ENCODE data around the gene CALD1.

Gene CALD1

DNA sequence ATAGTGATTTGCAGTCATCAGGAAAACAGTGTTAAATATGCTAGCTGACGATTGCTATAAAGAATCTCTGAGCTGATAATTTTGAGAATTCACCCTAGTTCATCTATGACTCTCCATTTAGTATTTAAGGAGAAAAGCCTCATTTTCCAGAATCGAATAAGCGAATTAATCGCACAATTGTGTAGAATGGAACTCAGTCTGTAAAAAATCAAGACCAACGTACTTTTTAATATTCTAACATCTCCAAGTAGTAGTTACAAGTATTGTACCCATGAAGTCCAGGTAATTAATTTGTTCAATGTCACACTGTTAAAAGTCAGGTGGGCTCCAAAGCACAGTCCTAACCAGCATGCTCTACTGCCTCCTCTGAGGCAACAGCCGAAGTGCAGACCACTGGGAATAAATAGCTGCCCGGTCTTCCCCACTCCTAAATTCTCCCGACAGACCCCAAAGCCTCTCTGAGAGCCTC, 206.5 kb downstream of the CALD1 start:
- H3K4me1 ChIP-seq (ENCODE audit: control extremely low read depth in 1 of 4, control insufficient read depth in 4 of 4, insufficient read depth in 4 of 4, low read length in 3 of 4) = peaks cover 0 to 12% (median 2%) of the 10 kb centered on the region in 4 experiments
- ChIA-PET POLR2A (interaction anchor here (2.1 kb wide), 1 partner anchor 175 kb away, joined by 8 read pairs; no protein-coding TSS in a partner anchor), CTCF (interaction anchor here (0.6 to 4.2 kb wide), 13 partner anchors 10 to 296 kb away, joined by 3 to 55 read pairs (median 4); partner anchors contain the start of genes CYREN and TMEM140)
- peak overlapping the region; percentile 87 to 95 for H3K27ac ChIP-seq (ENCODE audit: insufficient read depth in 1 of 2, low read depth in 1 of 2, low read length in 2 of 2, poor library complexity in 1 of 2, severe bottlenecking in 2 of 2)
- peaks cover 0 to 6% (median 3%) of the 10 kb centered on the region in 4 experiments for H3K36me3 ChIP-seq (ENCODE audit: control insufficient read depth in 4 of 4, insufficient read depth in 4 of 4, low read length in 3 of 4)
- no peaks in the 10 kb centered on the region for H3K9me3 ChIP-seq (ENCODE audit: control extremely low read depth in 1 of 5, control insufficient read depth in 4 of 5, insufficient read depth in 2 of 5, low read depth in 1 of 5, low read length in 4 of 5)
- peak overlapping the region; percentile 85 to 99 (median 95) for H3K4me3 ChIP-seq (ENCODE audit: control insufficient read depth in 1 of 7, extremely low read depth in 1 of 7, insufficient read depth in 4 of 7, low read depth in 2 of 7, low read length in 6 of 7)
- WGBS (ENCODE audit: insufficient coverage) = 0% methylated on average over 2 of the region's 8 CpGs
- no peak for DNase-seq
- no peaks in the 10 kb centered on the region for H3K27me3 ChIP-seq (replicated peaks in 2 of 5; ENCODE audit: control insufficient read depth in 4 of 5, insufficient read depth in 5 of 5, low read length in 4 of 5)

DNA sequence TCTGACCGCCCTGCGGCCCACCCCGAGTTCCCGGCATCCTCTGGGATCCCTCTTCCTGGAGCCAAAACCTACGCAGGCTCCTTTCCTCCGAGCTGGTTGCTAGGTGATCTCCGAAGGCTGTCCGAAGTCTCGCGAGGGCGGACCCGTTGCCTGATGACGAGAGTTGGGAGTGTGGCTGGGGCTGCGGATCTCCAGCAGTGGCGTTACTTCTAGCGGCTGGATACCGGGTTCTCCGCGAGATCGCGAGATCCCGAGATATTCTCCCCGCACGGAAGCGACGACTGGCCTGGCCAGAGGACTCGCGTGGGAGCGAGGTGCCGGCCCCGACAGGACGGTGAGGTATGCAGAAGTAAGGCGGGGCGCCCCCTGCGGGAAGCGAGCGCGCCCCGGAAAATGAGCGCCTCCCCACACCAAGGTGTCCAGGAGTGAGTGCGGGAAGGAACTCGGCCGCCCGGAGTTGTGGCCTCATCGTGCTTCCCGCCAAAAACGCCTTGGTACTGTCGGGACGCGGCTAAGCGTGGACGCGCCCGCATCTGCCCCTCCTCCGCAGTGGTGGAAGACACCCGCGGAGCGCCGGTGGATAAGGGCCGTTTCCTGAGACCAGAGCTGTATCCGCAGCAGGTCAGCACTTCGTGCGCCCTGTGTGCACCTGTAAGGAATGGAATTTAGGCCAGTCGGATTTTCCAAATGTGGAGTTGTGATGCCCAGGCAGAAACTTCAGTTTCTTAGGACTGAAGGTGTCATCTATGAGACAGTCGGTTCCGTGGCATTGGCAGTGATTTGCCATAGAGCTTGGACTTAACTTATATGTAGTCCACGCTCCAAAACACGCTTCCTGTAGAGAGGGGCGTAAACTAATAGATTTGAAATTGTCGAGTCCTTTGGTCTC, 207.2 kb downstream of the CALD1 start, which contains the start of gene AGBL3:
TSS of gene AGBL3 (plus strand) at position 146 of the 889 bp plus-strand sequence. CDS start 1,426 bp downstream, outside the sequence.
- peaks cover 0 to 12% (median 2%) of the 10 kb centered on the region in 4 experiments for H3K4me1 ChIP-seq (ENCODE audit: control extremely low read depth in 1 of 4, control insufficient read depth in 4 of 4, insufficient read depth in 4 of 4, low read length in 3 of 4)
- 0% methylated on average over 59 of the region's 70 CpGs for WGBS (ENCODE audit: insufficient coverage)
- H3K27me3 ChIP-seq (replicated peaks in 2 of 5; ENCODE audit: control insufficient read depth in 4 of 5, insufficient read depth in 5 of 5, low read length in 4 of 5) = no peaks in the 10 kb centered on the region
- no peaks in the 10 kb centered on the region for H3K9me3 ChIP-seq (ENCODE audit: control extremely low read depth in 1 of 5, control insufficient read depth in 4 of 5, insufficient read depth in 2 of 5, low read depth in 1 of 5, low read length in 4 of 5)
- peaks cover 0 to 8% (median 4%) of the 10 kb centered on the region in 4 experiments for H3K36me3 ChIP-seq (ENCODE audit: control insufficient read depth in 4 of 4, insufficient read depth in 4 of 4, low read length in 3 of 4)
- peak within 1 kb of the TSS; percentile 85 to 99 (median 95) for H3K4me3 ChIP-seq (ENCODE audit: control insufficient read depth in 1 of 7, extremely low read depth in 1 of 7, insufficient read depth in 4 of 7, low read depth in 2 of 7, low read length in 6 of 7)
- peak within 1 kb of the TSS; percentile 87 to 95 for H3K27ac ChIP-seq (ENCODE audit: insufficient read depth in 1 of 2, low read depth in 1 of 2, low read length in 2 of 2, poor library complexity in 1 of 2, severe bottlenecking in 2 of 2)
- CTCF ChIA-PET = interaction anchor here (0.8 to 4.2 kb wide), 17 partner anchors 9 to 339 kb away, joined by 3 to 55 read pairs (median 4); partner anchors contain the start of genes CYREN and TMEM140
- DNase-seq = peak; percentile 92 to 94 (median 94)
- POLR2A ChIA-PET = interaction anchor here (0.6 to 2.1 kb wide), 4 partner anchors 161 to 198 kb away, joined by 3 to 8 read pairs (median 4); partner anchors contain the start of gene TMEM140

DNA sequence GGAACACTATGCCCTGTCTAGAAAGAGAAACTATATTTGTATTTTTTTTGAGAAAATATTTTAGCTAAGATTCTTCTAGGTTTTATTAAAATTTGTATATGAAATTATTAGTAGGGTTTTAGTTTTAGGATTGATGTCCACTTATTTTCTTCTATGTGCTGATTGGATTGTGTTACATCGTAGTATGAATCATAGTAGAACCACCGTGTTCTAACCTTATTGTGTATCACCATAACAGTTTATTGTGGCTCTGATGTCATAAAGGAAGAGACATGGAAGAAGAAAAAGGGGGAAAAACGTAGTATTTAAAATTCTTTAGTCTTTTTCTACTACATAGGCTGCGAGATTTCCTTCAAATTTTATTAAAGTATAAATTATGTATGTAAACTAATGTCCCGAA, 208.7 kb downstream of the CALD1 start:
- no peaks in the 10 kb centered on the region for H3K9me3 ChIP-seq (ENCODE audit: control extremely low read depth in 1 of 5, control insufficient read depth in 4 of 5, insufficient read depth in 2 of 5, low read depth in 1 of 5, low read length in 4 of 5)
- no peak overlapping the region for H3K27ac ChIP-seq (ENCODE audit: insufficient read depth in 1 of 2, low read depth in 1 of 2, low read length in 2 of 2, poor library complexity in 1 of 2, severe bottlenecking in 2 of 2)
- peaks cover 3 to 9% (median 7%) of the 10 kb centered on the region in 4 experiments for H3K36me3 ChIP-seq (ENCODE audit: control insufficient read depth in 4 of 4, insufficient read depth in 4 of 4, low read length in 3 of 4)
- ChIA-PET CTCF (interaction anchor here (1.0 to 4.2 kb wide), 5 partner anchors 13 to 193 kb away, joined by 3 to 55 read pairs (median 10); partner anchors contain the start of genes CYREN and TMEM140), POLR2A (interaction anchor here (0.6 to 2.1 kb wide), 2 partner anchors 172 to 341 kb away, joined by 3 to 8 read pairs; partner anchors contain the start of gene BPGM)
- H3K4me1 ChIP-seq (ENCODE audit: control extremely low read depth in 1 of 4, control insufficient read depth in 4 of 4, insufficient read depth in 4 of 4, low read length in 3 of 4) = peaks cover 0 to 12% (median 2%) of the 10 kb centered on the region in 4 experiments
- H3K4me3 ChIP-seq (ENCODE audit: control insufficient read depth in 1 of 7, extremely low read depth in 1 of 7, insufficient read depth in 4 of 7, low read depth in 2 of 7, low read length in 6 of 7) = no peak overlapping the region
- H3K27me3 ChIP-seq (replicated peaks in 2 of 5; ENCODE audit: control insufficient read depth in 4 of 5, insufficient read depth in 5 of 5, low read length in 4 of 5) = no peaks in the 10 kb centered on the region
- DNase-seq = peak in 1 of 3 donors; percentile 7
- WGBS (ENCODE audit: insufficient coverage) = no CpG with 5 or more reads among the region's 5 CpGs

DNA sequence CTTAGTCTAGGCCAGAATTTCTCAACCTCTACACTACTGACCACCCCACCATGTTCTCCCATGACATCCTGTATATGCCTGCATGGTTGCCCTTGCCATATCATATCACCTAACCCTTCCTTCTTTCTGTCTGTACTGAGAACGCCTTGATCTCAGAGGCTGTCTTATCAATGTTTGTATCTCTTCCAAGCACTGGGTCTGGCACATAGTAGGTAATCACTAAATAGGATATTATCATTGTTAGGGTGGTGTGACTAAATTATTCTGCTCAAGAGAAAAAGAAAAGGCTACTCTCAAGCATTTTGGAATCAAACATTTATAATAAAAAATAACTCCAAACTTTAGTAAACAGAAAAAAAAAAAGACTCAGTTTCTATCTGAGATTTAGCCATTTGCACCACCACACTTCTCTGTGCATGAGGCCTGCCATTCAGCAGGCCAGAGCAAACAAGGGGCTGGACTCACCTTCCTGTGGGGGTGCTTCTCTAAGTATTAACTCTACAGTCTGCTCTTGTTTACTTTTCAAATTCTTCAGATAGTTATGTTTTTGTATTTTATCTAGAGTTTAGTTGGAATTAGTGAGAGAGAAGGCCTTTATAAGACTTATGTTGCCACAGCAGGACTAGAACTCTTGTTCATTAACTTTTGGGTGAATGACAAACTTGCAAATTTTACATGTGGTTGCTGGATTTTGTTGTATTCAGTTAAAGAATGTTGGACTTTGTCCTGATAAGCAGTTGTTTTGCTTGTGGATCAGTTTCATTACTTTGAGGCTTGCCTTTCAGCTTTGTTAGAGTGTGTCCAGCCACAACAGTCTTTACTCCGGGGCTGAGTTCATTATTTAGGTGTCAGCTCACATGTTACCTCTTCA, 212.3 kb downstream of the CALD1 start:
- POLR2A ChIA-PET = no interaction called here
- WGBS (ENCODE audit: insufficient coverage) = no CpG with 5 or more reads among the region's 2 CpGs
- CTCF ChIA-PET = interaction anchor here (0.7 kb wide), 1 partner anchor 180 kb away, joined by 4 read pairs; no protein-coding TSS in a partner anchor

DNA sequence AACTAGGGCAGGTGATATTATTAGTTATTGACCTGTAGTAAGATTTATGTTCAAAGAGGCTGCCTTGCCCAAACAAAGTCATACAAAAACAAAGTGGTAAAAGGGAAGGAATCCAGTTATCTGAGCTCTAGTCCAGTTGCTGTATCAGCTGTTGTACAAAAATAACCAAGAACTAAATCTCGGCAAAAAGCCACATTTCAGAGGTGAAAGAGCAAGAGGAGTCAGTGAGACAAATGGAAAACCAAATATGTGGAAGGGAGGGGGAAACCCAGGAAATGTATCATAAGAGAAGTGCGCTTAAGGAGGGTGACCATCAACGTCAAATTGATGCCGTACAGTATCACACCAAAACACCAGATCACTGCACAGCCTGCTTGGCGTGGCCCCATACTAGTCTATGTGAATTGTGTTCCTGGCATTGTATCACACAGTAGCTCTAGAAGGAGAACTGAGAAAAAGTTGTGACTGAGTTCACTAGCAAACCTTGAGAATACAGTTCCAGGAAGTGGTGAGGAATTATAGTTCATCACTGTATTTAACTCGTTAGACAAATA, 213.3 kb downstream of the CALD1 start:
- DNase-seq = no peak
- no peak overlapping the region for H3K4me3 ChIP-seq (ENCODE audit: control insufficient read depth in 1 of 7, extremely low read depth in 1 of 7, insufficient read depth in 4 of 7, low read depth in 2 of 7, low read length in 6 of 7)
- ChIA-PET CTCF (no interaction called here), POLR2A (no interaction called here)
- peaks cover 19 to 32% (median 25%) of the 10 kb centered on the region in 4 experiments for H3K36me3 ChIP-seq (ENCODE audit: control insufficient read depth in 4 of 4, insufficient read depth in 4 of 4, low read length in 3 of 4)
- peaks cover 0 to 1% (median 0%) of the 10 kb centered on the region in 4 experiments for H3K4me1 ChIP-seq (ENCODE audit: control extremely low read depth in 1 of 4, control insufficient read depth in 4 of 4, insufficient read depth in 4 of 4, low read length in 3 of 4)
- WGBS (ENCODE audit: insufficient coverage) = 100% methylated on average over 4 of the region's 6 CpGs
- no peaks in the 10 kb centered on the region for H3K9me3 ChIP-seq (ENCODE audit: control extremely low read depth in 1 of 5, control insufficient read depth in 4 of 5, insufficient read depth in 2 of 5, low read depth in 1 of 5, low read length in 4 of 5)
- no peaks in the 10 kb centered on the region for H3K27me3 ChIP-seq (replicated peaks in 2 of 5; ENCODE audit: control insufficient read depth in 4 of 5, insufficient read depth in 5 of 5, low read length in 4 of 5)
- H3K27ac ChIP-seq (ENCODE audit: insufficient read depth in 1 of 2, low read depth in 1 of 2, low read length in 2 of 2, poor library complexity in 1 of 2, severe bottlenecking in 2 of 2) = no peak overlapping the region

More for the DNA sequence above, 212.3 kb downstream of the CALD1 start:
- no peak overlapping the region for H3K4me3 ChIP-seq (ENCODE audit: control insufficient read depth in 1 of 7, extremely low read depth in 1 of 7, insufficient read depth in 4 of 7, low read depth in 2 of 7, low read length in 6 of 7)
- peaks cover 0 to 7% (median 2%) of the 10 kb centered on the region in 4 experiments for H3K4me1 ChIP-seq (ENCODE audit: control extremely low read depth in 1 of 4, control insufficient read depth in 4 of 4, insufficient read depth in 4 of 4, low read length in 3 of 4)
- no peaks in the 10 kb centered on the region for H3K27me3 ChIP-seq (replicated peaks in 2 of 5; ENCODE audit: control insufficient read depth in 4 of 5, insufficient read depth in 5 of 5, low read length in 4 of 5)
- no peak for DNase-seq
- H3K27ac ChIP-seq (ENCODE audit: insufficient read depth in 1 of 2, low read depth in 1 of 2, low read length in 2 of 2, poor library complexity in 1 of 2, severe bottlenecking in 2 of 2) = no peak overlapping the region
- H3K36me3 ChIP-seq (ENCODE audit: control insufficient read depth in 4 of 4, insufficient read depth in 4 of 4, low read length in 3 of 4) = peaks cover 19 to 29% (median 23%) of the 10 kb centered on the region in 4 experiments
- no peaks in the 10 kb centered on the region for H3K9me3 ChIP-seq (ENCODE audit: control extremely low read depth in 1 of 5, control insufficient read depth in 4 of 5, insufficient read depth in 2 of 5, low read depth in 1 of 5, low read length in 4 of 5)

DNA sequence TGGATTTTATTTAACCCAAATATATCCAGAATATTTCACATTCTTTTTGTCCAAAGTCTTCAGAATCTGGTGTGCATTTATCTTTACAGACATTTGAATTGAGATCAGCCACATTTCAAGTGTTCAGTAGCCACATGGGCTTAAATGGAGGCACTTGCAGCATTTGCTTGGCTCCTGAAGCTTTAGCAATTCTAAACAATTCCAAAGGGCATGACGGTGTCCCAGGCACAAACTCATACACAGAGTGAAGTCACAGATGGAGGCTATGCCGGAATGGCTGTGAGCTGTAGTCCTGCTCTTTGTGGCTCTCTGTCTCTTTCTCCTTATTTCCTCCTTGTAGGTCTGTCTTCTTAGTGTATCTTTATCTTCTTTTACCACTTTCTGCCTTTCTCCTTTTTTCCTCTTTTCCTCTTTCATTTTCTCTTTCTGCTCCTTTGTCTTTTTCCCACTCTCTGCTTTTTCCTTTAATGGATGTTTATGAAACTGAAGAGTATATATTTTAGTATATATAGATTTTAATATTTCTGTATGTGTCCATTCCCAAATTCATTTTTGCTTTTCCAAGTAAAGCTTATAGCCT, 214.5 kb downstream of the CALD1 start:
- Histone ChIP-seq H3K9me3 (ENCODE audit: control extremely low read depth in 1 of 5, control insufficient read depth in 4 of 5, insufficient read depth in 2 of 5, low read depth in 1 of 5, low read length in 4 of 5) (no peaks in the 10 kb centered on the region), H3K4me1 (ENCODE audit: control extremely low read depth in 1 of 4, control insufficient read depth in 4 of 4, insufficient read depth in 4 of 4, low read length in 3 of 4) (no peaks in the 10 kb centered on the region), H3K4me3 (ENCODE audit: control insufficient read depth in 1 of 7, extremely low read depth in 1 of 7, insufficient read depth in 4 of 7, low read depth in 2 of 7, low read length in 6 of 7) (no peak overlapping the region), H3K27me3 (replicated peaks in 2 of 5; ENCODE audit: control insufficient read depth in 4 of 5, insufficient read depth in 5 of 5, low read length in 4 of 5) (no peaks in the 10 kb centered on the region), H3K36me3 (ENCODE audit: control insufficient read depth in 4 of 4, insufficient read depth in 4 of 4, low read length in 3 of 4) (peaks cover 17 to 32% (median 25%) of the 10 kb centered on the region in 4 experiments), H3K27ac (ENCODE audit: insufficient read depth in 1 of 2, low read depth in 1 of 2, low read length in 2 of 2, poor library complexity in 1 of 2, severe bottlenecking in 2 of 2) (no peak overlapping the region)
- POLR2A ChIA-PET = no interaction called here
- DNase-seq = no peak
- 100% methylated on average over 2 of the region's 2 CpGs for WGBS (ENCODE audit: insufficient coverage)
- CTCF ChIA-PET = no interaction called here
